IMR-90 (cell line): ENCODE results near the gene HDAC9. TPM values are rescaled to one million over a fixed set of nuclear protein-coding genes. Genes with fewer than 3 reads are reported as not detected.

Source experiments
- ATAC-seq: fragments of 200-7000 bp; cut with Tn5 transposase; 2 replicates; pipeline ENCODE4 v1.9.1; 2020; ENCODE audit warnings: low read depth, mild to moderate bottlenecking, moderate library complexity
- BruUV-seq: library from RNA; stranded (reverse); fragments of 400-500 nt; replicated peaks from 2 replicates; lab custom pipeline; 2021; lab: Mats Ljungman, UMichigan
- CTCF ChIA-PET: fragments of 300-600 bp; formaldehyde crosslinking; extraction: SDS; loops from one replicate; lab custom pipeline; 2021; ENCODE audit warnings: antibody characterized with exemption; lab: Yijun Ruan, JAX
- POLR2A ChIA-PET: fragments of 300-600 bp; sonication (Branson Sonifier 250); formaldehyde crosslinking; loops from one replicate; lab custom pipeline; 2022; ENCODE audit warnings: antibody characterized with exemption; ENCODE audit not compliant: unreplicated experiment; lab: Charles Lee
- DNase-seq: peaks from one replicate; pipeline ENCODE4 v3.0.0; 2013
- H2AFZ ChIP-seq: replicated peaks from 2 replicates; pipeline ENCODE3; 2013; ENCODE audit warnings: low read length, mild to moderate bottlenecking; ENCODE audit not compliant: poor library complexity
- H2AK5ac ChIP-seq: 2 replicates; pipeline ENCODE4 v1.6.1; 2013; ENCODE audit warnings: low read depth, low read length, inconsistent platforms
- H2AK9ac ChIP-seq: replicated peaks from 2 replicates; pipeline ENCODE3; 2013; ENCODE audit warnings: mild to moderate bottlenecking, low read depth, low read length, moderate library complexity; ENCODE audit not compliant: poor library complexity
- H2BK120ac ChIP-seq: 2 replicates; pipeline ENCODE4 v1.6.1; 2013; ENCODE audit warnings: low read depth, low read length, inconsistent platforms
- H2BK15ac ChIP-seq: 3 replicates; pipeline ENCODE4 v1.6.1; 2013; ENCODE audit warnings: low read depth, low read length, inconsistent platforms
- H2BK20ac ChIP-seq: 2 replicates; pipeline ENCODE4 v1.6.1; 2013; ENCODE audit warnings: low read depth, mild to moderate bottlenecking, inconsistent platforms, low read length, moderate library complexity
- H2BK5ac ChIP-seq: 2 replicates; pipeline ENCODE4 v1.6.1; 2013; ENCODE audit warnings: mild to moderate bottlenecking, low read depth, low read length, inconsistent platforms; ENCODE audit not compliant: poor library complexity, severe bottlenecking
- H3K14ac ChIP-seq: replicated peaks from 2 replicates; pipeline ENCODE4 v1.6.1; 2013; ENCODE audit warnings: low read depth, low read length, inconsistent platforms
- H3K18ac ChIP-seq: 2 replicates; pipeline ENCODE4 v1.6.1; 2013; ENCODE audit warnings: low read depth, low read length, control low read depth
- H3K23ac ChIP-seq: 2 replicates; pipeline ENCODE4 v1.6.1; 2013; ENCODE audit warnings: low read depth, low read length, inconsistent platforms
- H3K27ac ChIP-seq: 2 replicates; pipeline ENCODE4 v1.5.1; 2013; ENCODE audit warnings: mild to moderate bottlenecking, control low read depth, low read length; ENCODE audit not compliant: insufficient read depth
- H3K27me3 ChIP-seq: 2 replicates; pipeline ENCODE4 v1.6.1; 2013; ENCODE audit warnings: low read length; ENCODE audit not compliant: control insufficient read depth, insufficient read depth
- H3K36me3 ChIP-seq: 2 replicates; pipeline ENCODE4 v1.6.1; 2013; ENCODE audit warnings: low read length, mixed read lengths; ENCODE audit not compliant: control insufficient read depth, insufficient read depth
- H3K4ac ChIP-seq: 2 replicates; pipeline ENCODE4 v1.6.1; 2013; ENCODE audit warnings: low read depth, low read length, inconsistent platforms
- H3K4me1 ChIP-seq: 2 replicates; pipeline ENCODE4 v1.6.1; 2013; ENCODE audit warnings: low read length, mixed read lengths; ENCODE audit not compliant: control insufficient read depth, insufficient read depth
- H3K4me2 ChIP-seq: 2 replicates; pipeline ENCODE4 v1.6.1; 2013; ENCODE audit warnings: low read depth, mild to moderate bottlenecking, control low read depth, low read length, moderate library complexity
- H3K4me3 ChIP-seq: 2 replicates; pipeline ENCODE4 v1.5.1; 2013; ENCODE audit warnings: low read depth, mild to moderate bottlenecking, control low read depth, low read length, moderate library complexity; ENCODE audit not compliant: insufficient read depth
- H3K56ac ChIP-seq: 2 replicates; pipeline ENCODE4 v1.6.1; 2013; ENCODE audit warnings: low read length, inconsistent platforms; ENCODE audit not compliant: insufficient read depth; ENCODE audit errors: extremely low read depth
- H3K79me1 ChIP-seq, 2 experiments: 2 replicates each; pipeline ENCODE4 v1.6.1; 2013; ENCODE audit warnings: low read length in 2 of 2, inconsistent platforms in 1 of 2, low read depth in 1 of 2
- H3K9ac ChIP-seq: 2 replicates; pipeline ENCODE4 v1.6.1; 2013; ENCODE audit warnings: low read depth, low read length, control low read depth
- H3K9me1 ChIP-seq: 2 replicates; pipeline ENCODE4 v1.6.1; 2013; ENCODE audit warnings: low read length, inconsistent platforms; ENCODE audit not compliant: insufficient read depth
- H3K9me3 ChIP-seq: 2 replicates; pipeline ENCODE4 v1.6.1; 2013; ENCODE audit warnings: low read length; ENCODE audit not compliant: control insufficient read depth, insufficient read depth
- H4K20me1 ChIP-seq: 2 replicates; pipeline ENCODE4 v1.6.1; 2013; ENCODE audit warnings: low read length, inconsistent platforms; ENCODE audit not compliant: insufficient read depth
- H4K5ac ChIP-seq: 2 replicates; pipeline ENCODE4 v1.6.1; 2013; ENCODE audit warnings: mild to moderate bottlenecking, low read depth, low read length, control low read depth
- H4K8ac ChIP-seq, 2 experiments: 2 replicates each; pipeline ENCODE4 v1.6.1; 2013; ENCODE audit warnings: low read depth in 2 of 2, low read length in 2 of 2, control low read depth in 1 of 2, inconsistent platforms in 1 of 2
- H4K91ac ChIP-seq: 2 replicates; pipeline ENCODE4 v1.6.1; 2013; ENCODE audit warnings: low read depth, low read length, inconsistent platforms; ENCODE audit not compliant: insufficient read depth
- CHD1 ChIP-seq: IDR thresholded peaks from 2 replicates; pipeline ENCODE4 v1.6.1; 2012; ENCODE audit warnings: low read depth, low read length, improper control_type of control experiment
- CTCF ChIP-seq: conservative IDR thresholded peaks from 2 replicates; pipeline ENCODE4 v1.5.1; 2012; ENCODE audit warnings: mild to moderate bottlenecking, low read depth, low read length, improper control_type of control experiment
- FOS ChIP-seq: fragments of 150-350 bp; IDR thresholded peaks from 2 replicates; pipeline ENCODE4 v1.6.1; 2016; ENCODE audit warnings: low read depth, low read length
- MAFK ChIP-seq: IDR thresholded peaks from 2 replicates; pipeline ENCODE4 v1.6.1; 2012; ENCODE audit warnings: low read depth, low read length, improper control_type of control experiment
- MAZ ChIP-seq: IDR thresholded peaks from 2 replicates; pipeline ENCODE4 v1.6.1; 2012; ENCODE audit warnings: low read depth, mild to moderate bottlenecking, low read length, improper control_type of control experiment, moderate library complexity, borderline replicate concordance
- MXI1 ChIP-seq: IDR thresholded peaks from 2 replicates; pipeline ENCODE4 v1.6.1; 2012; ENCODE audit warnings: low read depth, mild to moderate bottlenecking, low read length, moderate library complexity, borderline replicate concordance
- RAD21 ChIP-seq: IDR thresholded peaks from 2 replicates; pipeline ENCODE4 v1.6.1; 2012; ENCODE audit warnings: low read length, improper control_type of control experiment
- RCOR1 ChIP-seq: IDR thresholded peaks from 2 replicates; pipeline ENCODE4 v1.6.1; 2012; ENCODE audit warnings: mild to moderate bottlenecking, low read length, improper control_type of control experiment; ENCODE audit not compliant: insufficient replicate concordance
- RFX5 ChIP-seq: IDR thresholded peaks from 2 replicates; pipeline ENCODE4 v1.8.0; 2012; ENCODE audit warnings: low read depth, mild to moderate bottlenecking, low read length, moderate library complexity
- SMC3 ChIP-seq: fragments of 150-350 bp; IDR thresholded peaks from 2 replicates; pipeline ENCODE4 v1.6.1; 2016; ENCODE audit warnings: low read depth, mild to moderate bottlenecking, antibody characterized with exemption, low read length, moderate library complexity
- USF2 ChIP-seq: fragments of 150-350 bp; IDR thresholded peaks from 2 replicates; pipeline ENCODE4 v1.6.1; 2017; ENCODE audit warnings: mild to moderate bottlenecking, antibody characterized with exemption, low read length, low read depth
- WGBS, 2 experiments: methylation state at CpG; one replicate each; pipeline versions ENCODE4 v1.1.5 to v1.1.7; 2013; ENCODE audit warnings: missing lambda C conversion rate in 2 of 2; ENCODE audit not compliant: insufficient read length in 1 of 2; ENCODE audit errors: extremely low coverage in 2 of 2; 5-methylcytosine and 5-hydroxymethylcytosine counted together
- dilution Hi-C: fragments of 300-500 bp; cut with HindIII; formaldehyde crosslinking; loops from one replicate; pipeline ENCODE4 v1.14.3; 2018; ENCODE audit warnings: low sequenced_read_pairs; ENCODE audit not compliant: unreplicated experiment
- in situ Hi-C: fragments of 300-500 bp; cut with MboI; formaldehyde crosslinking; loops from 3 replicates; pipeline ENCODE4 v1.14.3; 2019; ENCODE audit warnings: low sequenced_read_pairs, inconsistent platforms, mixed read lengths
- intact Hi-C: fragments of 100-400 bp; cut with micrococcal nuclease; formaldehyde crosslinking; loops from 2 replicates; pipeline ENCODE4 v1.10.0; 2022
- polyA plus RNA-seq, 3 experiments: library from polyadenylated mRNA; depleted of rRNA; stranded (reverse); fragments of >200 nt; gene quantifications; 2 replicates each; pipeline ENCODE4 v1.2.3, GENCODE V29; 2012; ENCODE audit warnings: low replicate concordance in 1 of 3
- total RNA-seq: library from RNA; depleted of rRNA; stranded (reverse); fragments of >200 nt; gene quantifications from 2 replicates; pipeline ENCODE4 v1.2.3, GENCODE V29; 2012

Gene HDAC9
- total and polyA plus RNA-seq, 2 of the 4 experiments (the other 2 are of a cell fraction): 4.3 to 24.7 TPM

- ATAC-seq (no peak), DNase-seq (peak; percentile 17)
- no CpG with 5 or more reads among the region's 1 CpG for WGBS, 2 experiments
- H4K20me1 ChIP-seq: no peaks in the 10 kb centered on the region
- H2AFZ ChIP-seq: no peak overlapping the region
- dilution Hi-C loops (no loop called here), intact Hi-C loops (loop anchor here (10.0 kb wide), 1 partner anchor 1230 kb away; no protein-coding TSS in a partner anchor), in situ Hi-C loops (loop anchor here (25.0 kb wide), 1 partner anchor 868 kb away; no protein-coding TSS in a partner anchor)
- ChIA-PET POLR2A (no interaction called here), CTCF (no interaction called here)
- no peak overlapping the region for H2AK9ac ChIP-seq
- H2BK15ac ChIP-seq: no peak overlapping the region
- H3K14ac ChIP-seq: no peak overlapping the region
- no peak overlapping the region for H3K4ac ChIP-seq
- H2BK20ac ChIP-seq: no peak overlapping the region
- H3K23ac ChIP-seq: no peak overlapping the region
- peaks cover 3% of the 10 kb centered on the region; the same call in 1 of the 2 replicates for H3K4me1 ChIP-seq
- H3K18ac ChIP-seq: no peak overlapping the region
- H3K9ac ChIP-seq: no peak overlapping the region
- no peak overlapping the region for H3K56ac ChIP-seq
- H4K5ac ChIP-seq: no peak overlapping the region
- no peak overlapping the region for H4K8ac ChIP-seq
- no peak overlapping the region for H3K4me2 ChIP-seq
- TF ChIP-seq RAD21 (no peak), FOS (no peak), RCOR1 (no peak), MAFK (no peak), SMC3 (no peak), MAZ (no peak), CHD1 (no peak), CTCF (no peak), RFX5 (no peak), MXI1 (no peak), USF2 (no peak)
- no TSS peak for BruUV-seq
- no peaks in the 10 kb centered on the region for H3K27me3 ChIP-seq
- no peaks in the 10 kb centered on the region for H3K36me3 ChIP-seq
- H3K79me1 ChIP-seq: 0 out of 4 replicates have a peak, but pooled peaks cover 0 to 4% of the 10 kb centered on the region in 2 experiments
- peaks cover 3% of the 10 kb centered on the region; the same call in 1 of the 2 replicates for H3K9me1 ChIP-seq
- no peak overlapping the region for H3K27ac ChIP-seq
- H2AK5ac ChIP-seq: no peak overlapping the region
- H2BK5ac ChIP-seq: no peak overlapping the region
- H3K9me3 ChIP-seq: no peaks in the 10 kb centered on the region
- no peak overlapping the region for H2BK120ac ChIP-seq
- no peak overlapping the region for H3K4me3 ChIP-seq
- H4K91ac ChIP-seq: no peak overlapping the region
Observed at GRCh38 chr7:18555120-18555519, 59.6 kb downstream of the HDAC9 start.
